Upper lobe of right lung (tissue), 1 donor: ENCODE data around the gene LARP4. TPM values are rescaled to one million over a fixed set of nuclear protein-coding genes. Genes with fewer than 3 reads are reported as not detected.

Experiments used
- ATAC-seq: fragments of 200-7000 bp; cut with Tn5 transposase; one replicate; pipeline ENCODE4 v1.9.1; 2020; ENCODE audit warnings: mild to moderate bottlenecking, moderate library complexity
- DNase-seq: peaks from one replicate; pipeline ENCODE4 v3.0.0-alpha.2; 2020
- H3K27ac ChIP-seq: fragments of 200-600 bp; one replicate; pipeline ENCODE4 v1.8.0; 2022
- H3K27me3 ChIP-seq: fragments of 200-600 bp; one replicate; pipeline ENCODE4 v1.8.0; 2022; ENCODE audit warnings: mild to moderate bottlenecking
- H3K36me3 ChIP-seq: fragments of 200-600 bp; one replicate; pipeline ENCODE4 v1.8.0; 2022
- H3K4me1 ChIP-seq: fragments of 200-600 bp; one replicate; pipeline ENCODE4 v1.8.0; 2022
- H3K4me3 ChIP-seq: fragments of 200-600 bp; one replicate; pipeline ENCODE4 v1.8.0; 2022; ENCODE audit warnings: mild to moderate bottlenecking
- H3K9me3 ChIP-seq: fragments of 200-600 bp; one replicate; pipeline ENCODE4 v1.8.0; 2022
- intact Hi-C: fragments of 100-400 bp; cut with DNase I; formaldehyde crosslinking; loops from one replicate; pipeline ENCODE4 v1.11.0; 2022
- total RNA-seq: library from RNA; stranded (reverse); fragmentation: NEBNext Ultra II Directional; extraction: Animal tissue kit (Norgen Biotek cat#: 25700); gene quantifications from one replicate; pipeline ENCODE4 v1.2.1, GENCODE V29; 2021
- TF ChIP-seq, protein P1 (sequence below): fragments of 200-600 bp; IDR thresholded peaks from one replicate; pipeline ENCODE4 v1.8.0; 2022; ENCODE audit warnings: antibody characterized with exemption
- donor health status: DM: no; HTN: yes; CAD: no; lungs with severe emphysema.

LARP4 gene
- total RNA-seq, 1 donor from 2014 or later, result 63.6 TPM

DNA sequence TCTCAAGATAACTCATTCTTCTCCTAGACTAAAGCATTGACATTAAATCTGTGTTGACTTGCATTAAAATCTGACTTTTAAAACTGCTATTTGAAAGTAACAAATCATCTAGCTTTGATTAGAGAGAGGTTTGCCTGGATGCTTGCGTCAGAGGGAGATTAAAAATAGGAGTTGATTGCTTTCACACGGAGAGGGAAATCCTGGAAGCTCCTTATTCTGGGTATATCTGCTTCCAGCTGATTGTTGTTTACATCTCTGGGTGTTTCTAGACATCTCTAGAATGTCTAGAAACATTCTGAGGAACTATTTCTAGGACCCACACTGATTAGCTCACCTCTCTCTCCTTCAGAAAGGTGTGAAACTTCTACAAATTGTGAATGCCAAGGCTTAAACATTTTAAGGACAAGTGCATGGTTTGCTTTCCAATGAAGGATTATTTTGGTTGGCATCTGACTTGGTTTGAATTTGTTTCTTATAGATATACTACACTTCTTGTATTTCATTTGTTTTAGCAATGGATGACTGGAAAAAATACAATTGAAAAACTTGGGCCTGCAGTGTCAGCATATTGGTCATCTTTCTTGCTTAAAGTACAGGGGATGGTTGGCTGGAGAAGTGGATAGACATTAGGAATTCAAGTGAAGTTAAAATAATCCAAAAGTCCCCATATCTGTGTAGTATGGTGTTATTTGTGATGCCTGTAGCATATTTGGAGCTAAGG, 106.2 kb downstream of the LARP4 start:
- Histone ChIP-seq H3K4me1 (peaks cover 41% of the 10 kb centered on the region), H3K36me3 (no peaks in the 10 kb centered on the region), H3K27ac (no peak overlapping the region), H3K9me3 (no peaks in the 10 kb centered on the region), H3K4me3 (peak overlapping the region; percentile 93), H3K27me3 (no peaks in the 10 kb centered on the region)
- DNase-seq (no peak), ATAC-seq (no peak)
- TF ChIP-seq, protein P1, sequence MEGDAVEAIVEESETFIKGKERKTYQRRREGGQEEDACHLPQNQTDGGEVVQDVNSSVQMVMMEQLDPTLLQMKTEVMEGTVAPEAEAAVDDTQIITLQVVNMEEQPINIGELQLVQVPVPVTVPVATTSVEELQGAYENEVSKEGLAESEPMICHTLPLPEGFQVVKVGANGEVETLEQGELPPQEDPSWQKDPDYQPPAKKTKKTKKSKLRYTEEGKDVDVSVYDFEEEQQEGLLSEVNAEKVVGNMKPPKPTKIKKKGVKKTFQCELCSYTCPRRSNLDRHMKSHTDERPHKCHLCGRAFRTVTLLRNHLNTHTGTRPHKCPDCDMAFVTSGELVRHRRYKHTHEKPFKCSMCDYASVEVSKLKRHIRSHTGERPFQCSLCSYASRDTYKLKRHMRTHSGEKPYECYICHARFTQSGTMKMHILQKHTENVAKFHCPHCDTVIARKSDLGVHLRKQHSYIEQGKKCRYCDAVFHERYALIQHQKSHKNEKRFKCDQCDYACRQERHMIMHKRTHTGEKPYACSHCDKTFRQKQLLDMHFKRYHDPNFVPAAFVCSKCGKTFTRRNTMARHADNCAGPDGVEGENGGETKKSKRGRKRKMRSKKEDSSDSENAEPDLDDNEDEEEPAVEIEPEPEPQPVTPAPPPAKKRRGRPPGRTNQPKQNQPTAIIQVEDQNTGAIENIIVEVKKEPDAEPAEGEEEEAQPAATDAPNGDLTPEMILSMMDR, result no peak
- intact Hi-C loops, result loop anchor here (10.0 kb wide), 1 partner anchor 128 kb away; no protein-coding TSS in a partner anchor

DNA sequence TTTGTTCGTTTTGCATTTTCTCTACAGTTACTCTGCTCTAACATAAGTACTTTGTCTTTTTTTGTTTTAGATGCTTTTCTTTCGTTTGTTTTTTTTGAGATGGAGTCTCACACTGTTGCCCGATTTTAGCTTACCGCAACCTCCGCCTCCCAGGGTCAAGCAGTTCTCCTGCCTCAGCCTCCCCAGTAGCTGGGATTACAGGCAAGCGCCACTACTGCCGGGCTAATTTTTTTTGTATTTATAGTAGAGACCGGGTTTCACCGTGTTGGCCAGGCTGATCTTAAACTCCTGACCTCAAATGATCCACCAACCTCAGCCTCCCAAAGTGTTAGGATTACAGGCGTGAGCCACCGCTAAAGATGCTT, 106.8 kb downstream of the LARP4 start:
- no peak for DNase-seq
- Histone ChIP-seq H3K4me3 (no peak overlapping the region), H3K27ac (no peak overlapping the region), H3K27me3 (no peaks in the 10 kb centered on the region), H3K9me3 (no peaks in the 10 kb centered on the region), H3K36me3 (no peaks in the 10 kb centered on the region), H3K4me1 (peaks cover 41% of the 10 kb centered on the region)
- TF ChIP-seq, protein P1, result no peak
- no peak for ATAC-seq
- intact Hi-C loops, result loop anchor here (10.0 kb wide), 1 partner anchor 127 kb away; no protein-coding TSS in a partner anchor

DNA sequence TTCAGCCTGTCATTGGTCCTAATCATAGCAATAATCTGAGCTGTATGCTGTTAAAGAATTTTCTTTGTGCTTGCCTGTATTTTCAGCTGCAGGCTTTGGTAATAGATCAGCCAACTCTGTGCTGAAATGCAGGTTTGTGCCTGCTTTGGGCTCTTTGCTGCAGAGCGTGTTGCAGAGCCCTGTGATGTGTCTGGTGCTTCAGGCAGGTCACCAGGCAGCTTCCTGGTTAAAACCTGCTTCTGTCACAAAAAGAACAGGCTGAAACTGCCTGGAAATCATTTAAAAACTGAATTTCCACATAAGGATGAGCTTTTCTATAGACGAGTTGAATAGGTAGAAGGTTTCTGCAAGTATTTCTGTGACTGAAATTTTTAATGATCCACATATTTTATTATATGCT, 107.2 kb downstream of the LARP4 start:
- no peak overlapping the region for H3K27ac ChIP-seq
- H3K4me3 ChIP-seq, result no peak overlapping the region
- DNase-seq (no peak), ATAC-seq (no peak)
- TF ChIP-seq, protein P1, result no peak
- intact Hi-C loops, result loop anchor here (10.0 kb wide), 1 partner anchor 127 kb away; no protein-coding TSS in a partner anchor
- no peaks in the 10 kb centered on the region for H3K27me3 ChIP-seq
- H3K36me3 ChIP-seq, result no peaks in the 10 kb centered on the region
- H3K4me1 ChIP-seq, result peaks cover 42% of the 10 kb centered on the region
- H3K9me3 ChIP-seq, result no peaks in the 10 kb centered on the region

DNA sequence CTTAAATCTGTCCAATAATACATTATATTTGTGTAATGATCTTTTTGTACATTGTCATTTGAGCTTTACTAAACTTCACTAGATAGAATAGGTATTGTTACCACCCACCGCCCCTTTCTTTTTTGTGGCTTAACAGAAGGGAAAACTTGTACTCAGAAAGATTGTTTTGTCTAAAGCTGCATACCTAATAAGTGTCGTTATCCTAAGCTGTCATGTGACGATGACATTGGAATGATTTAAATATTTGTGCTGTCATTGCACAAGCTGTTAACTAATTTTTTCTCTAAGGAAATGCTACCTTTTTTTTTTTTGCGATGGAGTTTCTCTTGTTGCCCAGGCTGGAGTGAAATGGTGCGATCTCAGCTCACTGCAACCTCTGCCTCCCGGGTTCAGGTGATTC, 107.7 kb downstream of the LARP4 start:
- H3K36me3 ChIP-seq, result no peaks in the 10 kb centered on the region
- DNase-seq (no peak), ATAC-seq (no peak)
- H3K9me3 ChIP-seq, result no peaks in the 10 kb centered on the region
- H3K27ac ChIP-seq, result no peak overlapping the region
- no peak overlapping the region for H3K4me3 ChIP-seq
- peaks cover 46% of the 10 kb centered on the region for H3K4me1 ChIP-seq
- intact Hi-C loops, result loop anchor here (10.0 kb wide), 1 partner anchor 126 kb away; no protein-coding TSS in a partner anchor
- H3K27me3 ChIP-seq, result no peaks in the 10 kb centered on the region
- TF ChIP-seq, protein P1, result no peak

DNA sequence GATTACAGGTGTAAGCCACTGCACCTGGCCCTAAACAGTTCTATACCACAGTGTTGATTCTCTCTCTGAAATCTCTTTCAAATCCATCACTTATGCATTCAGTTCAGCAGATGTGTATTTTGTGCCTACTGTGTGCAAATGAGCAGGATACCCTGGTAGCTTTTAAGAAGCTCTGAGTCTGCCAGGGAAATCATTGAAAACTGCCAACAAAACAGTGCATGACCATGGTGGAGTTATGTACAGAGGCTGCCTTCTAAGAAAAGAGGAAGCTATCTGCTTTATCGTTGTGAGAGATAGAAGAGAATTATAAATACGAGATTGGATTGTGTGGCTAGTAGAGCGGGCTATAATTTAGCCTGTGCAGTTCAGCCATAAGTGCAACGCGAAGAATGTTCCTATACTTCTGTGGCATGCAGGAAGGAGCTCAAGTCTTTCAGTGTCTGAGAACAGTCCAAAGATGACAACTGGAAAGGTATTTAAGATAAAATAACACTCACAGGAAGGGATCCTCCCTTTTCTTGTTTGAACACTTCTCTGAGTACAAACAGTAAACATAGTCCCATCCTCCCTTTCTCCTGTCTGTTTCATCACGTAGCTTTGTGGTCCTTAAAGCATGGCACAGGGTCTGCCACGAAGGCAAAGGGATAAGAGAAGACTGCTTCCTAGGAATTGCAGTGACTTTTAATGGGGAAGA, 108.4 kb downstream of the LARP4 start:
- intact Hi-C loops, result loop anchor here (10.0 kb wide), 1 partner anchor 126 kb away; no protein-coding TSS in a partner anchor
- Histone ChIP-seq H3K4me1 (peaks cover 49% of the 10 kb centered on the region), H3K27me3 (no peaks in the 10 kb centered on the region), H3K27ac (no peak overlapping the region), H3K36me3 (no peaks in the 10 kb centered on the region), H3K4me3 (no peak overlapping the region), H3K9me3 (no peaks in the 10 kb centered on the region)
- TF ChIP-seq, protein P1, result no peak
- DNase-seq (no peak), ATAC-seq (no peak)
